ENCODE data around the gene IPPK.

Gene IPPK

GRCh38 chr9:92656537-92656925 lies 13.4 kb downstream of the IPPK start:
- no peak for DNase-seq

DNA sequence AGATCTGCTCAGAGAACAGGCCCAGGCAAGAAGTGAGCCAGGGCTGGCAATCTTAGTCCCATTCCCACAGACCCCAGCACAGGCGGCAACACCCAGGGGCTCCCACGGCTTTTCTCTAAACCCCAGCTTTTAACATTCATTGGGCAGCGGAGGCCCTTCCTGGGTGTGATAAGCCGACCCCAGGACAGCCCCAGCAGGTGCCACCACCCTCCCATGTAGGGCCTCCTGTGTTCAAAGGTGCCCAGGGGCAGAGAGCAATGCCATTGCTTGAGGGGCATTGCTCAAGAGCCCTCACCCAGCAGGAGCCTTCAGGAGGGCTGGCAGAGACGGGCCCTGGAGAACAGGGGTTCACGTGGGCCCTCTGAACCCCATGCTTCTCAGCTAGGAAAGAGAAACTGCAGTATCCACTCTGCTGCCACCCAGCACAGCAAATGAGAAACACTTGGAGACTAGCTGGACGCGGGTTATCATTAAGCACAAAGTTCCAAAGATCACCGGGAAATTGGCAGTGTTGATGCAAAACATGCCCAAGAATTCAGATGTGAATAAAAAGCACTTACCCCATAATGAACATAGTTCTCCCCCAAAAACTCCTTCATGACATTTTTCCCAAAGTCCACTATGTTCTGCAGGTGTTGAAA lies 13.9 kb downstream of the IPPK start:
- DNase-seq: no peak

GRCh38 chr9:92655366-92655765 lies 14.6 kb downstream of the IPPK start:
- no peak for DNase-seq

GRCh38 chr9:92654481-92655301 lies 15.2 kb downstream of the IPPK start:
- no peak for DNase-seq

DNA sequence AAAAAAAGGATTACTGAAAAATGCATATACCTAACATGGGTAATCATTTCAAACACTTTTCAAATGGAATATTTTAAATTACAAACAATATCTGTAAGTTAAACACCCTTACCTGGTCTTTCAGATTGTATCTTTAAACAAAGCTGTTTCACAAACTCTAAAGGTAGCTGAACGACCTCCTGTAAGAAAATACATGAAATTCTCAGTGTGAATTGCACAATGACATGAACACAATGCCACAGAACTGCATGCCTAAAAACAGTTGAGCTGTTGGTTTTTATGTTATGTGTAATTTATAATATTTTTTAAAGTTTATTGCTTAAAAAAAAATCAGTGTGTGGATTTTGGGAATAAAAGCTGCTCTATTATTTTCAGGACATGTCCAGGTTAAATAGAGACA lies 17.5 kb downstream of the IPPK start:
- DNase-seq: no peak

GRCh38 chr9:92650839-92651621 lies 18.9 kb downstream of the IPPK start:
- no peak for DNase-seq

DNA sequence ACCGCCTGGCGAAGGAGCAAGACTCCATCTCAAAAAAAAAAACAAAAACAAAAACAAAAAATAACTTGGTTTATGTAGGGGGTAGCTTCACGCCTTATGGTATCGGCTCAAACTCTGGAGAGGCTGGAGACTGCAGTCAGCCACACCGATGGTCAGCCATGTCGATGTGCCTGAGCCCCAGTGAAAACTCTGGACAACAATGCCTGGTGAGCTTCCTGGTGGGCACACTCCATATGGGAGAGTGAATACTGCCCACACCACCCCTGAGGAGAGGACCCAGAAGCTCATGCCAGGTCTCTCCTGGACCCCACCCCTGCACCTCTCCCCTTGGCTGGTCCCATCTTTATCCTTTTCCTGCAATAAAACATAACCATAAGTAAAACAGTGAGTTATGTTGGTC lies 19.6 kb downstream of the IPPK start:
- no peak for DNase-seq

DNA sequence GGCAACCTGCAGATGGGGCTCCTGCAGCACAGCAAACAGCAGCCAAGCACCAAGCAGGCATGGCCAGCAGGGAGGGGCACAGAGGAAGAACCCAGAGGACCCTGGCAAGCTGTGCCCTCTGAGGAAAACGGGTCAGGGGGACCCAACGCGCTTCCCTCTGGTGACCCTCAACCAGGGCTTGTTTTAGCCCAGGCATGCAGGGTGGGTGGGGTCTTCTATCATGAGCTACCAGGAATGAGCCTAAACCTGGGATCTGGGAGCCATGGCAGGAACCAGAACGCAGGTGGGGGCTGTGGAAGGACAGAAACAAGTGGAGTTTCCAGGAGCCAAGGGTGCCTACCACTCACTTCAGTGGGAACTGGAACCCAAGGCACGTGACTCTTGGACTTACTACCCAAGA lies 20.9 kb downstream of the IPPK start:
- DNase-seq: no peak

DNA sequence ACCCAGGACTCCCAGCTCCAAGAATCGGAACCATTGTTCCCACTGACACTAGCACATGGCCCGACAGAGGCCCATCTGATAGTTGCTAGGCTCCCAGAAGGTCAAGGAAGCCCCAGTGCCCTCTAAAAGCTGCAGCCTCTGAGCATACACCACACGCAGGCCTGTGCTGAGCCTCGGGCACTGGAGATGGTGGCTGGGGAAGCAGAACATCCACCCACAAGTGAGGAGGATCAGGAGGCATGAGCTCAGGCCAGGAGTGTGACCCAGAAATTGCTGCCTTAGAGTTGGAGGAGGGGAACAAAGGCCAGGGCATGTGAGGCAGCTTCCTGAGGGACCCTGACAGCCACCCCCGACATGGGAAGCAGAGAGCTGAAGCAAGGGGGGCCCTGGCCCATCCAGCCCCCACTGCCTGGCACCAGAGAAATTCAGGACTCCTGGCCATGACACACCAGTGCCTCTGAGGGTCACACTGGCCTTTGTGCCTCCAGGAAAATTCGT lies 21.4 kb downstream of the IPPK start:
- DNase-seq: no peak

DNA sequence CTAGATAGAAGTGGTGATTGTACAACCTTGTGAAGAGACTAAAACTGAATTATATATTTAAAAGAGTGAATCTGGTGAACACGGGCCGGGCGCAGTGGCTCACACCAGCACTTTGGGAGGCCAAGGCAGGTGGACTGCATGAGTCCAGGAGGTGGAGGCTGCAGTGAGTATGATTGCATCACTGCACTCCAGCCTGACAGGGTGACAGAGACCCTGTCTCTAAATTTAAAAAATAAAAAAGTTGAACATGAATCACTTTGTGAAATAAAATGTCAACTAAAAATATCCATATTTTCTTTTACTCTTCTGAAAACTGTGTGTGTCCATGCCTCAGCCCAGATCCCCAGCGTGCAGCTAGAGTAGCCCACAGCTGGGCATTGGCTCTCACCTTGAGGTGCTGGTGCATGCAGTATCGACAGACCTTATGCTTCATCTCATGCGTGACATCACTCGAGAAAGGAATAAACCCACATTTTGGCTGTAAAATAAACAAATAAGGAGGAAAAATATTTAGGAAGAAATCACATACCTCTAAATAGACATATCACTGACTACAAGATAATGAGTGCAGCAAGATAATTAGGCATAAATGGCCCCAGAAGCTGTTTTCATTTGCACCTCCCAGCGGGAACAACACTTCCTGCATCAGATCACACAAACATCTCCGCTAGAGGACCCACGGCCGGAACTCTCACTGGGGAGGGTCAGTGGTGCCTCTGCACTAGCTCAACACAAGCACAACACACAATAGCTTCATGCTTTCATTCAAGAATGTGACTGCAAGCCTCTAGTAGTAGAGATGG lies 22.1 kb downstream of the IPPK start:
- no peak for DNase-seq

GRCh38 chr9:92645041-92645440 lies 24.9 kb downstream of the IPPK start:
- DNase-seq: no peak

- no peak for DNase-seq
These were observed 25.7 kb downstream of the IPPK start for GRCh38 chr9:92644278-92644677.

GRCh38 chr9:92642564-92642963 lies 27.4 kb downstream of the IPPK start:
- no peak for DNase-seq

DNA sequence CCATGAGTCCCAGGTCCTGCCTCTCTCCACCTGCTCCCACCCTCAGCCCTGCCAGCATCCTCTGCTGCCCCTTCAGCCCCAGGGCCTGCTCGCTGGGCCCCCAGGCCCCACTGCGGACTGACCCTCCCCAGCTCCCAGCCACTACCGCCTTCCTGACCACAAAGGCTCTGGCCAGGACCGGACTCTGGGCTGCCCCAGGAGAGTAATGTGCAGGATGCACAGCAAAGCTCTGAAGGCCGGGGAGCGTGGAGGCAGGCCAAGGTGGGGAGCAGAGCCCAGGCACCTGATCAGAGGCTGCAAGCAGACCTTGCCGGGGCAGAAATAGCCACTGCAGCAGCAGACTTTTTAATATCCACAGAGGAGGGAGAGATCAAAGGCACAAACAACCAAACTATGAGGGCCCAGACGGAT lies 27.9 kb downstream of the IPPK start:
- no peak for DNase-seq

DNA sequence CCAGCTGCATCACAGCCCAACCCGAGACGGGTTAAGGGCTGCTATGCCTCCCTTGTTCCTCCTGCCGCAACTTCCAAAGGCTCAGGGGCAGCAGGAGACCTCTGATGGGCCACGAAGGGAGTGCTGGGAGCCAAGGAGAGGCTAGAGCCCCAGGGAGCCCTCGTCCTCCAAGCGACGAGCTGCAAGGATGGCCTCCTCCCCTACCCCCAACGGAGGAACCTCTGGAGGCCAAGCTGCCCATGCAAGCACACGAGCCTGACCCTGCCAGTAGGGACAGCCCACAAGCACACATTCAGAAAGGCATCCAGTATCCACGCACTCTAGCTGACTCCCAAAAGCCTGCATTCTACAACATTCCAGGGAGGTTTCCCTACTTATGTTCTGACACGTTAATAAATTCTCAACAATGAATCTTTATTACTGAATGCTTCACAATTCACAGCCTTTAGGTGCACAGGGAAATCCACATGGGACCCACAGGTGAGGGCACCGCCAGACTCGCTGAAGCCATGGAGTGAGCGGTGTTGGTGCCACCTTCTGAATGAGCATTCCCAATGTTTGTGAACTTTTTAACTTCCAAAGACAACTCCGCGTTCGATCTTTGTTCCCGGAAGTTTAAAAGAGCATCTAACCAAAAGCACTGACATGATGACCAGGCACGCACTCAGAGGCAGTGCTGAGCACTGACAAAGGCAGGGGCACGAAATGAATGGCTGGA lies 28.7 kb downstream of the IPPK start:
- DNase-seq: no peak

DNA sequence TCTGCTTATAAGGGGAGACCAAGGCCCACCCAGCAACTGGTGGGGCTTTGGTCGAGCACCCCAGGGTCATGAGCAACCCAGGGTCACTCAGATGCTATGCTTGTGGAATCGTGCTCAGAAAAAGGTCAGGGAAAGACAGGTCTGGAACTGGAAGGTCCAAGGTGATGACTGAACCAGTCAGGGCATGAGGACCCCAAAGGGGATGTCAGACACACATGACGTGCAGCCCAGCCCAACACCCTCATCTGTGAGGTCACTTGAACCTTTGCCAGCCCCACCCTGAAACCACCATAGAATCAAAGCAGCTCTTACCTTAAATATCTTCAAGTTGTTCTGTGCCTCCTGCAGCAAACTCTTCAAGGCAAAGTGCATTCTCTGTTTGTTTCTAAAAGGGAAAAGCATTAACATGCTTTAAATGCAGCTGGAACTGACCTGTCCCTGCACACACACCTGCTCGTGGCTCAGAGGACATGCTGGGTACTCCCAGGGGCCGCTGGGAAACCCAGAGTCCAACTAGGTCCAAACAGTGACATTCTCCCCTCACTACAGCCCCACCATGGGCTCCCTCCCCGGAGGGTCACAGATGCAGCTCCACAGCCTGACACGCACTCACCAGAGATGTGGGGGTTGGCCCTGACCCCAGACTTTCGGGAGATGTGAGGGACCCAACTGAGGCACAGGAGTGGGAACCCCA lies 29.4 kb downstream of the IPPK start:
- DNase-seq: no peak

DNA sequence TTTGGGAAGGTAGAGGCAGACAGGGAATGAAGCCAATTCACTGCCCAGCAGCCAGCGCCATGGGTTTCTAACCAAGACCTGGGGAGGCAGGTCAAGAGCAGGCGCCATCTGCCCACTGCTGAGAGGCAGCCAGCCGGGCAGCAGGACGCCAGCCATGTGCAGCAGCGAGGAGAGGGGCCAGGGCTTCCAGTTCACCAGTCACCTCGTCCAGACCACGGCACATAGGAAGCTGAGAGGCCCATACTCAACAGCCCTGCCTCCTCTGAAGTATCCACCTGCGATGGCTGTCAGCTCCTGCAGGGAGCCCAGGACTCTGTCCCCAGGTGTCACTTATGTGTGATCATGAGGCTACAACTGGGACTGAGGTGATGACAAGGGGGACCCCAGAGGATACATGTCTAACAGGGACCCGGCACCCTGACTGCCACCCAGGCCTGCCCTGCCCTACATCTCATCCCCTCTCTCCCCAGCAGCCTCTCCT lies 30.1 kb downstream of the IPPK start:
- DNase-seq: no peak

GRCh38 chr9:92639124-92639523 lies 30.8 kb downstream of the IPPK start:
- no peak for DNase-seq

DNA sequence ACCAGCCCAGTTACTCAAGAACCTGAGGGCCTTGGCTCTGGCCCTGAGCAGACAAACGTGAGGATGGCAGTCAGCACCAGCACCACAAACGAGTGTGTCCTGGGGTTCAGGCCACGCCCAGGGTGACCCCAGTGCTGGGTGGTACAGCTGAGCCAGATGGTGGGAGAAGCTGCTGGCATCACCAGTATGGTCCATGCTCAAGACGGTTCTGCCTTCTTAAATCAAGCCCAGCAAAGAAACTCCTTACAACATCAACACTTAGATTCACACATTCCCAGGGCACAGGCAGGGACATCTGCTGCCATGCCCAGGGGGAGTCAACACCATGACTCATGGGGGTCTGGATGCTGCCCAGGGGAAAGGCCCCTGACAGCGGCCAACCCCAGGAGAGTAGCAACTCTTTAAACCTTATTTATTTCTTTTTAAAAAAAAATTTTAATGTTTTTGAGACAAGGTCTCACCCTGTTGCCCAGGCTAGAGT lies 31.3 kb downstream of the IPPK start:
- no peak for DNase-seq

DNA sequence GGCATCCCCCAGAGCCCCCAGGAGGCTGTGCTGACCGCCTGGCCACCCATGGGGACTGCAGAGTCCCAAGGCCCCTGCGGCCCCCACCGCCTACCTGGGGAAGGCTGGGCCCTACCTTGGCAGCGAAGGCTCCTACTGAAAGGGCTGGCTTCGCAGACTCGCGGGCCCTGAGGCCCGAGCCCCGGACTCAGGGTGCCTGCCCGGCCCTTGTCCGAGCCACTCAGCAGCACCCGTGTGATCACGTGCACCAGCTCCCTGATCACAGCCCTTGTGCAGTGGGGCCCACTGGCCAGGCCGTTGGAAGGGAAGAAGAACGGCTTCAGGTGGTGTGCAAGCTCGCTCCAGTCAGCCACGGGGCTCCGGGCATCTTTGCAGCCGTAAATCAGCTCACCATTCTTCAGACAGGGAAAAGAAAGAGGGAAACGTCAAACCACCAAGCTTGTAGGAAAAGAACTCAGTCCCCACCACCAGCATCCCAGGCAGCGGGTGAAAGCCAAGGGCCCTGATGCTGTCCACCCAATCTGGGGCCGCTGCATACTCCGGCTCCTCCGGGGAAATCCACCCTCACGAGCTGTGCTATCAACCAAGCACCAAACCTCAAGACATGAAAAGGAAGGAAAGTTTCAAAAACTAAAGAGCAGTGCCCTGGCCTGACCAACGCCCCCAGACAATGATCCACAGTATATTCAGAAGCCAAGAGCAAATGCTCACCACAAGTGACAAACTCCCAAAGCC lies 31.9 kb downstream of the IPPK start:
- no peak for DNase-seq
